Spinal cord (tissue), 10 donors: ENCODE measurements around the gene ZMAT3. TPM values are rescaled to one million over a fixed set of nuclear protein-coding genes. Genes with fewer than 3 reads are reported as not detected.

Experiments
- DNase-seq, 6 donors: peaks; one replicate each; pipeline versions ENCODE4 v3.0.0 to v3.0.0-alpha.2; 2013 to 2015; ENCODE audit warnings: low spot score in 6 of 6, low read depth in 4 of 6
- H3K27ac ChIP-seq: one replicate; pipeline ENCODE4 v1.5.1; 2013; ENCODE audit warnings: low read depth, low read length, control low read depth
- H3K27me3 ChIP-seq: one replicate; pipeline ENCODE4 v1.6.1; 2013; ENCODE audit warnings: low read length; ENCODE audit not compliant: control insufficient read depth, insufficient read depth
- H3K36me3 ChIP-seq: one replicate; pipeline ENCODE4 v1.6.1; 2013; ENCODE audit warnings: low read length; ENCODE audit not compliant: control insufficient read depth, insufficient read depth
- H3K4me1 ChIP-seq: one replicate; pipeline ENCODE4 v1.6.1; 2013; ENCODE audit warnings: low read length; ENCODE audit not compliant: control insufficient read depth, insufficient read depth
- H3K4me3 ChIP-seq: one replicate; pipeline ENCODE4 v1.5.1; 2013; ENCODE audit warnings: low read depth, low read length, control low read depth
- H3K9me3 ChIP-seq: one replicate; pipeline ENCODE4 v1.6.1; 2013; ENCODE audit warnings: low read length; ENCODE audit not compliant: control insufficient read depth, insufficient read depth
- WGBS: methylation state at CpG from one replicate; pipeline ENCODE4 v1.1.5; 2013; ENCODE audit warnings: missing lambda C conversion rate; ENCODE audit not compliant: insufficient coverage; 5-methylcytosine and 5-hydroxymethylcytosine counted together
- polyA plus RNA-seq, 2 donors: library from polyadenylated mRNA; unstranded; fragments of 120-200 nt; gene quantifications; one replicate each; pipeline ENCODE4 v1.2.1, GENCODE V29; 2013; ENCODE audit not compliant: insufficient read length in 2 of 2
- total RNA-seq, 2 donors: library from RNA; depleted of rRNA in 1 of 2; stranded (reverse); fragments of 120-200 nt in 1 of 2; fragments of >200 nt in 1 of 2; gene quantifications; one replicate each; pipeline versions ENCODE4 v1.2.3 to v1.2.4, GENCODE V29; 2013 to 2014
- donor health status: healthy.

ZMAT3 gene
- total and polyA plus RNA-seq, 4 donors, result 6.6 to 28.8 (median 18.2) TPM

- DNase-seq, result peak; percentile 68 to 95 (median 77)
- WGBS, result no CpG with 5 or more reads among the region's 1 CpG
Measured at GRCh38 chr3:179015551-179016020, 56.0 kb downstream of the ZMAT3 start.

GRCh38 chr3:179005706-179006105, 65.9 kb downstream of the ZMAT3 start:
- H3K36me3 ChIP-seq, result no peaks in the 10 kb centered on the region
- H3K27ac ChIP-seq, result no peak overlapping the region
- H3K4me3 ChIP-seq, result no peak overlapping the region
- WGBS, result 100% methylated on average over 1 of the region's 2 CpGs
- H3K27me3 ChIP-seq, result no peaks in the 10 kb centered on the region
- no peak for DNase-seq
- H3K4me1 ChIP-seq, result no peaks in the 10 kb centered on the region
- peaks cover 3% of the 10 kb centered on the region for H3K9me3 ChIP-seq

More at GRCh38 chr3:179015551-179016020, 56.0 kb downstream of the ZMAT3 start:
- H3K36me3 ChIP-seq, result no peaks in the 10 kb centered on the region
- H3K9me3 ChIP-seq, result no peaks in the 10 kb centered on the region
- no peaks in the 10 kb centered on the region for H3K27me3 ChIP-seq
- no peak overlapping the region for H3K4me3 ChIP-seq
- H3K4me1 ChIP-seq, result no peaks in the 10 kb centered on the region
- no peak overlapping the region for H3K27ac ChIP-seq

- Histone ChIP-seq H3K4me1 (no peaks in the 10 kb centered on the region), H3K9me3 (peaks cover 3% of the 10 kb centered on the region), H3K27me3 (no peaks in the 10 kb centered on the region), H3K36me3 (no peaks in the 10 kb centered on the region), H3K27ac (no peak overlapping the region), H3K4me3 (no peak overlapping the region)
- DNase-seq, result no peak
- 95% methylated on average over 3 of the region's 4 CpGs for WGBS
Measured at GRCh38 chr3:179005213-179005612, 66.4 kb downstream of the ZMAT3 start.

GRCh38 chr3:179000659-179001058, 71.0 kb downstream of the ZMAT3 start:
- 76% methylated on average over 3 of the region's 3 CpGs for WGBS
- no peak overlapping the region for H3K4me3 ChIP-seq
- DNase-seq, result no peak
- H3K27ac ChIP-seq, result no peak overlapping the region
- H3K36me3 ChIP-seq, result no peaks in the 10 kb centered on the region
- no peaks in the 10 kb centered on the region for H3K9me3 ChIP-seq
- no peaks in the 10 kb centered on the region for H3K4me1 ChIP-seq
- no peaks in the 10 kb centered on the region for H3K27me3 ChIP-seq

- no peaks in the 10 kb centered on the region for H3K9me3 ChIP-seq
- no peak overlapping the region for H3K27ac ChIP-seq
- no peaks in the 10 kb centered on the region for H3K36me3 ChIP-seq
- no peaks in the 10 kb centered on the region for H3K27me3 ChIP-seq
- no peak overlapping the region for H3K4me3 ChIP-seq
- H3K4me1 ChIP-seq, result no peaks in the 10 kb centered on the region
- DNase-seq, result no peak
Measured at GRCh38 chr3:179000144-179000543, 71.5 kb downstream of the ZMAT3 start.

GRCh38 chr3:178996399-178996798, 75.2 kb downstream of the ZMAT3 start:
- 100% methylated on average over 2 of the region's 2 CpGs for WGBS
- Histone ChIP-seq H3K4me1 (no peaks in the 10 kb centered on the region), H3K27me3 (no peaks in the 10 kb centered on the region), H3K9me3 (no peaks in the 10 kb centered on the region), H3K36me3 (no peaks in the 10 kb centered on the region), H3K27ac (no peak overlapping the region), H3K4me3 (no peak overlapping the region)
- no peak for DNase-seq

- peaks cover 22% of the 10 kb centered on the region for H3K9me3 ChIP-seq
- no peaks in the 10 kb centered on the region for H3K36me3 ChIP-seq
- no peak overlapping the region for H3K27ac ChIP-seq
- no peak overlapping the region for H3K4me3 ChIP-seq
- H3K4me1 ChIP-seq, result no peaks in the 10 kb centered on the region
- no peak for DNase-seq
- WGBS, result 86% methylated on average over 3 of the region's 3 CpGs
- no peaks in the 10 kb centered on the region for H3K27me3 ChIP-seq
Measured at GRCh38 chr3:178990293-178990692, 81.3 kb downstream of the ZMAT3 start.

GRCh38 chr3:178989821-178990220, 81.8 kb downstream of the ZMAT3 start:
- Histone ChIP-seq H3K9me3 (peaks cover 22% of the 10 kb centered on the region), H3K4me1 (no peaks in the 10 kb centered on the region), H3K27me3 (no peaks in the 10 kb centered on the region), H3K36me3 (no peaks in the 10 kb centered on the region), H3K27ac (no peak overlapping the region), H3K4me3 (no peak overlapping the region)
- no peak for DNase-seq
- WGBS, result 36% methylated on average over 1 of the region's 1 CpG

GRCh38 chr3:178987745-178988144, 83.9 kb downstream of the ZMAT3 start:
- H3K36me3 ChIP-seq, result no peaks in the 10 kb centered on the region
- H3K27ac ChIP-seq, result no peak overlapping the region
- no peak for DNase-seq
- H3K27me3 ChIP-seq, result no peaks in the 10 kb centered on the region
- peaks cover 22% of the 10 kb centered on the region for H3K9me3 ChIP-seq
- H3K4me3 ChIP-seq, result no peak overlapping the region
- no peaks in the 10 kb centered on the region for H3K4me1 ChIP-seq
- 100% methylated on average over 1 of the region's 1 CpG for WGBS

GRCh38 chr3:178986456-178986855, 85.2 kb downstream of the ZMAT3 start:
- H3K4me3 ChIP-seq, result no peak overlapping the region

More at GRCh38 chr3:178986456-178986855, 85.2 kb downstream of the ZMAT3 start:
- 86% methylated on average over 1 of the region's 2 CpGs for WGBS
- DNase-seq, result peak in 1 of 6 donors; percentile 15
- Histone ChIP-seq H3K36me3 (no peaks in the 10 kb centered on the region), H3K27me3 (no peaks in the 10 kb centered on the region), H3K4me1 (no peaks in the 10 kb centered on the region), H3K9me3 (peaks cover 22% of the 10 kb centered on the region), H3K27ac (no peak overlapping the region)
